ENCODE data around the gene FHOD1. TPM values are rescaled to one million over a fixed set of nuclear protein-coding genes. Genes with fewer than 3 reads are reported as not detected.

The FHOD1 gene
- total and polyA plus RNA-seq, 2 of the 13 experiments (the other 11 are each of a cell fraction or from before 2014, with no cell fraction given) = 20.0 to 20.8 TPM

DNA sequence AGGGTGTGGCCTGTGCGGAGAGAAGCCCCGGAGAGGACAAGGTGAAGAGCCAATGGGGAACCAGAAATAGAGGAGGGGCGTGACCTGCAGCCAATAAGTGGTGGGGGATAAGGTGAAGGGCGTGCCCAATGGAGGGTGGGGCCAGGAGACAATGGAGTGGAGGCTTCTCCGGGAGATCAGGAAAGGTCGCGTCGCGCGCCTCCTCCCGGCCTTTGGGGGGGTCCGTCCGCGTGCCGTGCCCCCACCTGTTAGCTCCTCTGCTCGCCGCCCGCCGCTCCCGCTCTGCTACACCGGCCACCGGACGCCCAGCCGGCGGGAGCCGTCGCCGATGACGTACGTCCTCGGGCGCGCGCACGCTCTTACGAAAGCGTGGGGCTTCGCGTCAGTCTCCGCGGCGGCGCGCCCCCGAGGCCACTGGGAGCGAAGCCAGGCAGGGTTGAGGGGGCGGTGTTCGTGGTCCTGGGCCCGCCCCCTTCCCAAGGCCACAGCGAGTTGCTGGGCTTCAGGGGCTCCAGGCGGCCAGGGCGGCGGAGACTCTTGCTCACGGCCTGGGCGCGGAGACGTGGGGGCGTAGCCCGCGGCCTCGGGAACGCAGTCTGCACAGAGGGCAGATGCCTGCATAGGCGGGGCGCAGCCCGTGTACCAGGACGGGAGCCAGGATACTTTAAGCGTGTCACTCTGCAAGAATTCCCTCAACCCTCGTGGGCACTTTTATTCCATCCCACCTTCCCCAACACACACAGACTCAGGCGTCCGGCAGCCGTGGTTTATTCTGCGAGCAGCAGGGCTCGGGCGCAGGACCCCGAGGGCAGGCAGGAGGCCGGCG, 63.4 kb downstream of the FHOD1 start, which contains the start of gene MATCAP1 (continued):
- TF ChIP-seq, protein P1, sequence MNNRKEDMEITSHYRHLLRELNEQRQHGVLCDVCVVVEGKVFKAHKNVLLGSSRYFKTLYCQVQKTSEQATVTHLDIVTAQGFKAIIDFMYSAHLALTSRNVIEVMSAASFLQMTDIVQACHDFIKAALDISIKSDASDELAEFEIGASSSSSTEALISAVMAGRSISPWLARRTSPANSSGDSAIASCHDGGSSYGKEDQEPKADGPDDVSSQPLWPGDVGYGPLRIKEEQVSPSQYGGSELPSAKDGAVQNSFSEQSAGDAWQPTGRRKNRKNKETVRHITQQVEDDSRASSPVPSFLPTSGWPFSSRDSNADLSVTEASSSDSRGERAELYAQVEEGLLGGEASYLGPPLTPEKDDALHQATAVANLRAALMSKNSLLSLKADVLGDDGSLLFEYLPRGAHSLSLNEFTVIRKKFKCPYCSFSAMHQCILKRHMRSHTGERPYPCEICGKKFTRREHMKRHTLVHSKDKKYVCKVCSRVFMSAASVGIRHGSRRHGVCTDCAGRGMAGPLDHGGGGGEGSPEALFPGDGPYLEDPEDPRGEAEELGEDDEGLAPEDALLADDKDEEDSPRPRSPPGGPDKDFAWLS (CRISPR knock-in tag; IDR thresholded peaks at IDR 0.05; ENCODE audit: borderline replicate concordance) = no peak
- TF ChIP-seq, protein P2, sequence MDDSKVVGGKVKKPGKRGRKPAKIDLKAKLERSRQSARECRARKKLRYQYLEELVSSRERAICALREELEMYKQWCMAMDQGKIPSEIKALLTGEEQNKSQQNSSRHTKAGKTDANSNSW (CRISPR knock-in tag; IDR thresholded peaks at IDR 0.05; ENCODE audit: borderline replicate concordance) = peak; percentile 93; the same call in 1 of the 2 replicates
- TF ChIP-seq ZFX (CRISPR knock-in tag; IDR thresholded peaks at IDR 0.05; ENCODE audit: low read depth) (peak; percentile 73), TP53 (CRISPR knock-in tag; conservative IDR thresholded peaks at IDR 0.05) (no peak; the same call in 1 of the 2 replicates), GTF3A (CRISPR knock-in tag; conservative IDR thresholded peaks at IDR 0.05) (peak; percentile 37; the same call in 1 of the 2 replicates), SNRNP70 (IDR thresholded peaks at IDR 0.05; ENCODE audit: low read depth, low read length) (no peak), LCORL (IDR thresholded peaks at IDR 0.05) (no peak), LCORL (CRISPR knock-in tag; IDR thresholded peaks at IDR 0.05) (peak; percentile 92), EHMT2 (IDR thresholded peaks at IDR 0.05; ENCODE audit: borderline replicate concordance, low read depth, low read length) (no peak), ATF7-NPFF (CRISPR knock-in tag; IDR thresholded peaks at IDR 0.05; ENCODE audit: low read depth) (peak; percentile 83)
- TF ChIP-seq, protein P3, sequence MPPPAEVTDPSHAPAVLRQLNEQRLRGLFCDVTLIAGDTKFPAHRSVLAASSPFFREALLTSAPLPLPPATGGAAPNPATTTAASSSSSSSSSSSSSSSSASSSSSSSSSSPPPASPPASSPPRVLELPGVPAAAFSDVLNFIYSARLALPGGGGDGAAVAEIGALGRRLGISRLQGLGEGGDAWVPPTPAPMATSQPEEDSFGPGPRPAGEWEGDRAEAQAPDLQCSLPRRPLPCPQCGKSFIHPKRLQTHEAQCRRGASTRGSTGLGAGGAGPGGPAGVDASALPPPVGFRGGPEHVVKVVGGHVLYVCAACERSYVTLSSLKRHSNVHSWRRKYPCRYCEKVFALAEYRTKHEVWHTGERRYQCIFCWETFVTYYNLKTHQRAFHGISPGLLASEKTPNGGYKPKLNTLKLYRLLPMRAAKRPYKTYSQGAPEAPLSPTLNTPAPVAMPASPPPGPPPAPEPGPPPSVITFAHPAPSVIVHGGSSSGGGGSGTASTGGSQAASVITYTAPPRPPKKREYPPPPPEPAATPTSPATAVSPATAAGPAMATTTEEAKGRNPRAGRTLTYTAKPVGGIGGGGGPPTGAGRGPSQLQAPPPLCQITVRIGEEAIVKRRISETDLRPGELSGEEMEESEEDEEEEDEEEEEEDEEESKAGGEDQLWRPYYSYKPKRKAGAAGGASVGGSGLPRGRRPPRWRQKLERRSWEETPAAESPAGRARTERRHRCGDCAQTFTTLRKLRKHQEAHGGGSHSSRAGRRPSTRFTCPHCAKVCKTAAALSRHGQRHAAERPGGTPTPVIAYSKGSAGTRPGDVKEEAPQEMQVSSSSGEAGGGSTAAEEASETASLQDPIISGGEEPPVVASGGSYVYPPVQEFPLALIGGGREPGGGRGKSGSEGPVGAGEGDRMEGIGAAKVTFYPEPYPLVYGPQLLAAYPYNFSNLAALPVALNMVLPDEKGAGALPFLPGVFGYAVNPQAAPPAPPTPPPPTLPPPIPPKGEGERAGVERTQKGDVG (CRISPR knock-in tag; IDR thresholded peaks at IDR 0.05; ENCODE audit: borderline replicate concordance) = peak; percentile 93
- TF ChIP-seq, protein P4, sequence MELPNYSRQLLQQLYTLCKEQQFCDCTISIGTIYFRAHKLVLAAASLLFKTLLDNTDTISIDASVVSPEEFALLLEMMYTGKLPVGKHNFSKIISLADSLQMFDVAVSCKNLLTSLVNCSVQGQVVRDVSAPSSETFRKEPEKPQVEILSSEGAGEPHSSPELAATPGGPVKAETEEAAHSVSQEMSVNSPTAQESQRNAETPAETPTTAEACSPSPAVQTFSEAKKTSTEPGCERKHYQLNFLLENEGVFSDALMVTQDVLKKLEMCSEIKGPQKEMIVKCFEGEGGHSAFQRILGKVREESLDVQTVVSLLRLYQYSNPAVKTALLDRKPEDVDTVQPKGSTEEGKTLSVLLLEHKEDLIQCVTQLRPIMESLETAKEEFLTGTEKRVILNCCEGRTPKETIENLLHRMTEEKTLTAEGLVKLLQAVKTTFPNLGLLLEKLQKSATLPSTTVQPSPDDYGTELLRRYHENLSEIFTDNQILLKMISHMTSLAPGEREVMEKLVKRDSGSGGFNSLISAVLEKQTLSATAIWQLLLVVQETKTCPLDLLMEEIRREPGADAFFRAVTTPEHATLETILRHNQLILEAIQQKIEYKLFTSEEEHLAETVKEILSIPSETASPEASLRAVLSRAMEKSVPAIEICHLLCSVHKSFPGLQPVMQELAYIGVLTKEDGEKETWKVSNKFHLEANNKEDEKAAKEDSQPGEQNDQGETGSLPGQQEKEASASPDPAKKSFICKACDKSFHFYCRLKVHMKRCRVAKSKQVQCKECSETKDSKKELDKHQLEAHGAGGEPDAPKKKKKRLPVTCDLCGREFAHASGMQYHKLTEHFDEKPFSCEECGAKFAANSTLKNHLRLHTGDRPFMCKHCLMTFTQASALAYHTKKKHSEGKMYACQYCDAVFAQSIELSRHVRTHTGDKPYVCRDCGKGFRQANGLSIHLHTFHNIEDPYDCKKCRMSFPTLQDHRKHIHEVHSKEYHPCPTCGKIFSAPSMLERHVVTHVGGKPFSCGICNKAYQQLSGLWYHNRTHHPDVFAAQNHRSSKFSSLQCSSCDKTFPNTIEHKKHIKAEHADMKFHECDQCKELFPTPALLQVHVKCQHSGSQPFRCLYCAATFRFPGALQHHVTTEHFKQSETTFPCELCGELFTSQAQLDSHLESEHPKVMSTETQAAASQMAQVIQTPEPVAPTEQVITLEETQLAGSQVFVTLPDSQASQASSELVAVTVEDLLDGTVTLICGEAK (IDR thresholded peaks at IDR 0.05) = no peak
- TF ChIP-seq, protein P4 (CRISPR knock-in tag; IDR thresholded peaks at IDR 0.05) = no peak; the same call in none of the 2 replicates
